Spleen (tissue), 7 donors: ENCODE measurements around the gene RBMS1.

Source experiments
- POLR2A ChIP-seq, 3 donors: fragments of 450-650 bp; IDR thresholded peaks; one replicate each; pipeline ENCODE4 v1.5.1; 2017; ENCODE audit warnings: antibody characterized with exemption in 3 of 3, mild to moderate bottlenecking in 1 of 3
- POLR2AphosphoS5 ChIP-seq, 3 donors: sonication (generic); formaldehyde crosslinking; IDR thresholded peaks; one replicate each; pipeline ENCODE4 v1.5.1; 2017; ENCODE audit warnings: antibody characterized with exemption in 3 of 3
- TF ChIP-seq, protein P1 (sequence below), 11 experiments: fragments of 200-600 bp in 7 of 11; fragments of 450-650 bp in 4 of 11; sonication (generic) in 4 of 11; IDR thresholded peaks in 8 of 11; conservative IDR thresholded peaks in 3 of 11; 1 replicate in 7 of 11; 2 replicates in 4 of 11; pipeline versions ENCODE4 v1.4.0 to v1.8.0; 2016 to 2021; ENCODE audit warnings: antibody characterized with exemption in 11 of 11, inconsistent platforms in 4 of 11, mild to moderate bottlenecking in 1 of 11
- donor health status: DM: no; HTN: no; CAD: no; lungs with moderate emphysema.
- donor health status: DM: no; HTN: no; CAD: no.
- donor health status: DM: no; HTN: no; CAD: no.

DNA sequence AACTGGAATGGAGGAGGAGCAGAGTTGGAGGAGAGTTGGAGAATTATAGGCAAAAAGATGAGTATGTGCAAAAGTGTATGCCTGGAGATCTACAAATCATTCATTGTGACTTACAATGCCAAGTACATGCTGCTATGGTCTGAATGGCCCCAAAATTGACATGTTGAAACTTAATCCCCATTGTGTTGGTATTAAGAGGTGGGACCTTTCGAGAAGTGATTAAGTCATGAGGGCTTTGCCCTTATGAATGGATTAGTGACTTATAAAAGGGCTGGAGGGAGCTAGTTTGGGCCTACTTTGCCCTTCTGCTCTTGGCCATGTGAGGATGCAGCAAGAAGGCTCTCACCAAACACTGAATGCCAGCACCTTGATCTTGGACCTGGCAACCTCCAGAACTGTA, 6.3 kb upstream of the RBMS1 start:
- TF ChIP-seq, protein P1, sequence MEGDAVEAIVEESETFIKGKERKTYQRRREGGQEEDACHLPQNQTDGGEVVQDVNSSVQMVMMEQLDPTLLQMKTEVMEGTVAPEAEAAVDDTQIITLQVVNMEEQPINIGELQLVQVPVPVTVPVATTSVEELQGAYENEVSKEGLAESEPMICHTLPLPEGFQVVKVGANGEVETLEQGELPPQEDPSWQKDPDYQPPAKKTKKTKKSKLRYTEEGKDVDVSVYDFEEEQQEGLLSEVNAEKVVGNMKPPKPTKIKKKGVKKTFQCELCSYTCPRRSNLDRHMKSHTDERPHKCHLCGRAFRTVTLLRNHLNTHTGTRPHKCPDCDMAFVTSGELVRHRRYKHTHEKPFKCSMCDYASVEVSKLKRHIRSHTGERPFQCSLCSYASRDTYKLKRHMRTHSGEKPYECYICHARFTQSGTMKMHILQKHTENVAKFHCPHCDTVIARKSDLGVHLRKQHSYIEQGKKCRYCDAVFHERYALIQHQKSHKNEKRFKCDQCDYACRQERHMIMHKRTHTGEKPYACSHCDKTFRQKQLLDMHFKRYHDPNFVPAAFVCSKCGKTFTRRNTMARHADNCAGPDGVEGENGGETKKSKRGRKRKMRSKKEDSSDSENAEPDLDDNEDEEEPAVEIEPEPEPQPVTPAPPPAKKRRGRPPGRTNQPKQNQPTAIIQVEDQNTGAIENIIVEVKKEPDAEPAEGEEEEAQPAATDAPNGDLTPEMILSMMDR (IDR thresholded peaks at IDR 0.05 in 8 of 11, conservative IDR thresholded peaks at IDR 0.05 in 3 of 11), result no peak
- TF ChIP-seq POLR2AphosphoS5 (IDR thresholded peaks at IDR 0.05), result no peak
- no peak for TF ChIP-seq POLR2A (IDR thresholded peaks at IDR 0.05)
